Esophagus squamous epithelium (tissue), 4 donors: ENCODE data around the gene APOF.

ENCODE experiments used
- POLR2A ChIP-seq, 4 donors: fragments of 450-650 bp; IDR thresholded peaks; one replicate each; pipeline ENCODE4 v1.6.1; 2017; ENCODE audit warnings: antibody characterized with exemption in 4 of 4, mild to moderate bottlenecking in 4 of 4, moderate library complexity in 3 of 4
- TF ChIP-seq, protein P1 (sequence below), 6 experiments: fragments of 450-650 bp in 4 of 6; fragments of 200-600 bp in 2 of 6; sonication (generic) in 2 of 6; IDR thresholded peaks; one replicate each; pipeline ENCODE4 v1.5.1; 2016 to 2019; ENCODE audit warnings: antibody characterized with exemption in 6 of 6, mild to moderate bottlenecking in 4 of 6, moderate library complexity in 4 of 6

DNA sequence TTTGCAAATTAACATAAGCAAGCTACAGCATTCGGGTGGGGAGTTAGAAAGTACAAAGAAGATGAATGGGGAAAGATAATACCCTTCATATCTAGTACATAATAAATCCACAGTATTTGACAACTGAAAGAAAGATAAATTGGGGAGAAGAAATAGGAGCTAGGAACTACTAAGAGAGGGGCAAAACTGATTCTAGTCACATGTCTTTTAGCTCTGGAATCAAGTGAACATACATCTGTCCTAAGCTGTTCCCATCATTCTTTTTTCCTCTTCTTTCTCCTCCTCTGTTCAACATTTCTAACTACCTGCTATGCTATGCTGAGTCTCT is 15.3 kb upstream of the APOF start:
- TF ChIP-seq, protein P1, sequence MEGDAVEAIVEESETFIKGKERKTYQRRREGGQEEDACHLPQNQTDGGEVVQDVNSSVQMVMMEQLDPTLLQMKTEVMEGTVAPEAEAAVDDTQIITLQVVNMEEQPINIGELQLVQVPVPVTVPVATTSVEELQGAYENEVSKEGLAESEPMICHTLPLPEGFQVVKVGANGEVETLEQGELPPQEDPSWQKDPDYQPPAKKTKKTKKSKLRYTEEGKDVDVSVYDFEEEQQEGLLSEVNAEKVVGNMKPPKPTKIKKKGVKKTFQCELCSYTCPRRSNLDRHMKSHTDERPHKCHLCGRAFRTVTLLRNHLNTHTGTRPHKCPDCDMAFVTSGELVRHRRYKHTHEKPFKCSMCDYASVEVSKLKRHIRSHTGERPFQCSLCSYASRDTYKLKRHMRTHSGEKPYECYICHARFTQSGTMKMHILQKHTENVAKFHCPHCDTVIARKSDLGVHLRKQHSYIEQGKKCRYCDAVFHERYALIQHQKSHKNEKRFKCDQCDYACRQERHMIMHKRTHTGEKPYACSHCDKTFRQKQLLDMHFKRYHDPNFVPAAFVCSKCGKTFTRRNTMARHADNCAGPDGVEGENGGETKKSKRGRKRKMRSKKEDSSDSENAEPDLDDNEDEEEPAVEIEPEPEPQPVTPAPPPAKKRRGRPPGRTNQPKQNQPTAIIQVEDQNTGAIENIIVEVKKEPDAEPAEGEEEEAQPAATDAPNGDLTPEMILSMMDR (IDR thresholded peaks at IDR 0.05) = no peak
- TF ChIP-seq POLR2A (IDR thresholded peaks at IDR 0.05) = no peak
